ENCODE results near the gene R3HDM2.

GRCh38 chr12:57340104-57340503, 90.7 kb downstream of the R3HDM2 start:
- TF ChIP-seq CTCF (IDR thresholded peaks at IDR 0.05) = no peak
- no peak for TF ChIP-seq POLR2A (IDR thresholded peaks at IDR 0.05)

All from breast epithelium (tissue), 3 donors.